ENCODE results near the gene CARD19. TPM values are rescaled to one million over a fixed set of nuclear protein-coding genes. Genes with fewer than 3 reads are reported as not detected.

The CARD19 gene
- total and polyA plus RNA-seq, 9 donors: 5.0 to 67.6 (median 44.7) TPM

DNA sequence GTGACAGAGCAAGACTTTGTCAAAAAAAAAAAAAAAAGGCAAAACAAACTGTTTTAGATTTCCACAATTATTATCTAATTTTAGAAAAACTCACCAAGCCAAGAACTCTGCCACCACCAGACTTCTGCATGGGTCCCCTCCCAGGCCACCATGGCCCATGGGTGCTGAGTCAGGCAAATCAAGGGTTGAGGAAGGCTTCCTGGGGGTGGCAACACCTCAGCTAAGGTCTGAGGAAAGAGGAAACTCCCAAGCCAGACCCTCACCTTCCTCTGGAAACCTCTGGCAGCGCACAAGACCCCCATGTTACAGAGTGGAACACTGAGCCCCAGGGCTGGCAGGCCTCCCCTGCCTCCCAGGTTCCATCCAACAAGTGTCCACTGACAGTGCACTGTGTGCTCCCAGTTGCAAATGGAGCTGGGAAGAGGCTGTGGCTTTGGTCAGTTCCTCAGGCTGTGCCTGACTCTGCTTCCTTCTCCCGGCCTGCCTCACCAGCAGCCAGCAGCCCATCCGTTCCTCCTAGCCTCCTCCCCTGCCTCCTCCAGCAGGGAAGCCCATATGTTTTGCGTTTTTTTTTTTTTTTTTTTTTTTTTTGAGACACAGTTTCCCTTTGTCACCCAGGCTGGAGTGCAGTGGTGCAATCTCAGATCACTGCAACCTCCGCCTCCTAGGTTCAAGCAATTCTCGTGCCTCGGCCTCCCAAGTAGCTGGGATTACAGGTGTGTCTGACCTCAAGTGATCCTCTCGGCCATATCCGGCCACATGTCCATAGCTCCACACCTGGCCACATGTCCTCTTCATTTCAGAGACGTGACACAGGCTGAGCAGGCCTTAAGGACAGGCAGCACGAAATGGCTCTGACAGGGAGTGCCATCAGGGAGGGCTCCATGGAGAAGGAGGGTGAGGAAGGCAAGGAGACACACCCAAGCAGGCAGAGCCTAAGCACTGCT lies 41.0 kb upstream of the CARD19 start:
- H3K27ac ChIP-seq: peak overlapping the region in 1 of 2 donors; percentile 87
- H3K9me3 ChIP-seq: no peaks in the 10 kb centered on the region
- DNase-seq: peak in 1 of 5 donors; percentile 43
- no peak overlapping the region for H3K4me3 ChIP-seq
- TF ChIP-seq, protein P1, sequence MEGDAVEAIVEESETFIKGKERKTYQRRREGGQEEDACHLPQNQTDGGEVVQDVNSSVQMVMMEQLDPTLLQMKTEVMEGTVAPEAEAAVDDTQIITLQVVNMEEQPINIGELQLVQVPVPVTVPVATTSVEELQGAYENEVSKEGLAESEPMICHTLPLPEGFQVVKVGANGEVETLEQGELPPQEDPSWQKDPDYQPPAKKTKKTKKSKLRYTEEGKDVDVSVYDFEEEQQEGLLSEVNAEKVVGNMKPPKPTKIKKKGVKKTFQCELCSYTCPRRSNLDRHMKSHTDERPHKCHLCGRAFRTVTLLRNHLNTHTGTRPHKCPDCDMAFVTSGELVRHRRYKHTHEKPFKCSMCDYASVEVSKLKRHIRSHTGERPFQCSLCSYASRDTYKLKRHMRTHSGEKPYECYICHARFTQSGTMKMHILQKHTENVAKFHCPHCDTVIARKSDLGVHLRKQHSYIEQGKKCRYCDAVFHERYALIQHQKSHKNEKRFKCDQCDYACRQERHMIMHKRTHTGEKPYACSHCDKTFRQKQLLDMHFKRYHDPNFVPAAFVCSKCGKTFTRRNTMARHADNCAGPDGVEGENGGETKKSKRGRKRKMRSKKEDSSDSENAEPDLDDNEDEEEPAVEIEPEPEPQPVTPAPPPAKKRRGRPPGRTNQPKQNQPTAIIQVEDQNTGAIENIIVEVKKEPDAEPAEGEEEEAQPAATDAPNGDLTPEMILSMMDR (IDR thresholded peaks at IDR 0.05): no peak
- TF ChIP-seq POLR2A (IDR thresholded peaks at IDR 0.05): no peak
- no peak for TF ChIP-seq EP300 (IDR thresholded peaks at IDR 0.05)
- intact Hi-C loops (cut with DNase I): loop anchor here in 2 of 4 donors (5.0 kb wide), 2 partner anchors 37 to 42 kb away; partner anchors contain the start of gene CARD19 (in 1 of the 2)
- peaks cover 43% of the 10 kb centered on the region for H3K4me1 ChIP-seq (ENCODE audit: insufficient read depth)
- WGBS, 3 donors: 62 to 71% (median 70%) methylated on average over 11 of the region's 11 CpGs
- H3K36me3 ChIP-seq: no peaks in the 10 kb centered on the region
- no peaks in the 10 kb centered on the region for H3K27me3 ChIP-seq

DNA sequence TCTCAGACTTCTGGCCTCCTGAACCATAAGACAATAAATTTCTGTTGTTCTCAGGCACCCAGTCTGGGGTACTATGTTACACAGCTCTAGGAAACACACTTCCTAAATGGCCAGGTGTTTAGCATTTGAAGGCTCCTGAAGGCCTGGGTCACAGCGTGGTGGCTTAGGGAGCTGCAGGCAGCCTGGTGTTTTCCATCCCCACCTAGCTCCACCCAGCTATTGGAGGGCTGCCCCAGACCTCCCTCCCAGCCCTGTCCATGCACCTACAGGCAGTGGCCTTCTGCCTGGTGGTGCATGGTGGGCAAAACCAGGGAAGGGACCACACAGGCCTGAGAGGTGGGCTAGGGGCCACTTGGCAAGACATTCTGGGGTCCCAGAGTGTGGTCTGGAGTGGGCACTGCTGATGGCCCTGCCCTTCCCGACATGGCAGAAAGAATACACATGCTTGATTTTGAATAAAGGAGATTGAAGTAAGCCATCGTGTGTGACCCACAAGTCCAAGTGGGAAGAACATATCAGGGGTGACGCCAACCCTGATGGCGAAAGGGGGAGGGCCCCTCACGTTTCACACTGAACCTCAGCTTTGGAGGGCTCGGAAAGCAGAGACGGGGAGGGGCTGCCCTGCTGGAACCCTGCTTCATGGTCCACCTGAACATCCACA lies 38.8 kb upstream of the CARD19 start:
- intact Hi-C loops (cut with DNase I): loop anchor here in 2 of 4 donors (5.0 kb wide), 2 partner anchors 35 to 40 kb away; partner anchors contain the start of gene CARD19 (in 1 of the 2)
- no peaks in the 10 kb centered on the region for H3K36me3 ChIP-seq
- H3K9me3 ChIP-seq: no peaks in the 10 kb centered on the region
- H3K27me3 ChIP-seq: no peaks in the 10 kb centered on the region
- H3K4me1 ChIP-seq (ENCODE audit: insufficient read depth): peaks cover 50% of the 10 kb centered on the region
- DNase-seq: peak in 4 of 5 donors; percentile 52 to 62 (median 60)
- WGBS, 3 donors: 69 to 77% (median 74%) methylated on average over 8 of the region's 8 CpGs
- no peak overlapping the region for H3K4me3 ChIP-seq
- TF ChIP-seq, protein P1 (IDR thresholded peaks at IDR 0.05): no peak
- no peak for TF ChIP-seq EP300 (IDR thresholded peaks at IDR 0.05)
- TF ChIP-seq POLR2A (IDR thresholded peaks at IDR 0.05): no peak
- peak overlapping the region; percentile 6 to 87 for H3K27ac ChIP-seq

DNA sequence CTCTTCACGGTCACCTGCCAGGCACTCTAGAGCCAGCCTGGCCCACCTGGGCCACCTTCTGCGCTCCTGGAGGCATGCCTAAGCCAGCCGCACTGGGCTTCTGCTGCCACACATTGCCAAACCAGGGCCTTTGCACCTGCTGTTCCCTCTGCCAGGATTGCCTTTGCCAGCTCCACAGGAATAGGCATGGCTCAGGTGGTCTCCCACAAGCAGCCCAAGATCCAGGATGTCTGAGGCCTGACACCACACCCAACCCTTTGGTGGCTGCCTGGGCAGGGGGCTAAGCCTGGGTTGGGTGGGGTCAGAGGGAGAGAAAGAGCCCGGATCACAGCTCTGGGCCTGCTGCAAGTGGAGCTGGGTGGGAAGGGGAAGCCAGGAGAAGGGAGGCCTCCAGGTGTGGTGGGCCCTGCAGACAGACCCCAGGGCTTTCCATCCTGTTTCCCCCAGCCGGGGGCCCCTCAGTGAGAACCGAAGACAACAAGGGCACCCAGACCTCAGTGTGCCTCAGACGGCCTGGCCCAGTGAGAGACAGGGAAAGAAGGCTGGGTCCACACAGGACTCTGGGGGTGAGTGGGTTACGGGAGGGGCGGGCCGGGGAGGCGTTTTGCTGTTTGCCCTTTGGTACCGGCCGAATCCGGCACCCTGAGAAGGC lies 38.2 kb upstream of the CARD19 start:
- no peak for TF ChIP-seq EP300 (IDR thresholded peaks at IDR 0.05)
- no peak for TF ChIP-seq POLR2A (IDR thresholded peaks at IDR 0.05)
- TF ChIP-seq, protein P1 (IDR thresholded peaks at IDR 0.05): no peak
- Histone ChIP-seq H3K9me3 (no peaks in the 10 kb centered on the region), H3K4me3 (no peak overlapping the region), H3K27ac (peak overlapping the region; percentile 23 to 87), H3K27me3 (no peaks in the 10 kb centered on the region), H3K4me1 (ENCODE audit: insufficient read depth) (peaks cover 46% of the 10 kb centered on the region), H3K36me3 (no peaks in the 10 kb centered on the region)
- DNase-seq: peak in 3 of 5 donors; percentile 55 to 56 (median 56)
- intact Hi-C loops (cut with DNase I): loop anchor here in 2 of 4 donors (5.0 kb wide), 2 partner anchors 34 to 39 kb away; partner anchors contain the start of gene CARD19 (in 1 of the 2)
- WGBS, 3 donors: 39 to 46% (median 40%) methylated on average over 14 of the region's 14 CpGs

All from ovary (tissue), 9 donors.